Raji (cell line): Measurements from ENCODE around the gene LRRC39.

Source experiments
- POLR2A ChIP-seq: IDR thresholded peaks from 2 replicates; pipeline ENCODE4 v1.6.1; 2011; ENCODE audit warnings: low read depth, low read length, control low read depth; ENCODE audit not compliant: insufficient read depth

Gene LRRC39

GRCh38 chr1:100109554-100110066, 68.4 kb downstream of the LRRC39 start:
- no peak for TF ChIP-seq POLR2A

- no peak for TF ChIP-seq POLR2A
These were observed 70.4 kb downstream of the LRRC39 start for GRCh38 chr1:100107696-100108095.

DNA sequence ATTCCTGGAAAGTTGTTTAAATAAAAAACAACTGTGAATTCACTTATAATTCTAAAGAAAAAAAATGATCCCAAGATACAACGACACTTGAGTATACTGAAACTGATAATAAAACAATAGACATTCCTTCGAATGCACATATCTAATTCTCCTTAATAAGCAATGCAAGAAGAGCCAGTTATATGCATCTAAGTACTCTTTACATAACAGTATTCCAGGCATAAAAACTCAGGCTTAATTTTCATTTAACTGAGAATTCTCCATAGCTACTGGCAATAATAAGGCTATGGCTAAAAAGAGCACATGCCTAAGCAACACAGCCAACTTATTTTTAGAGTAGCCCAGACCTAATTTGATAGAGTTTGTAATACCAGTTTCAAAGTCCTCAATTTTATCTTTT, 76.5 kb downstream of the LRRC39 start:
- TF ChIP-seq POLR2A = no peak

GRCh38 chr1:100100202-100100601, 77.9 kb downstream of the LRRC39 start:
- TF ChIP-seq POLR2A = no peak
